Ishikawa (cell line): ENCODE data around the gene ATP23.
A peak's percentile ranks its signal among the peaks of the same experiment; 100 is the strongest.

ENCODE experiments used
- CEBPB ChIP-seq: IDR thresholded peaks from 2 replicates; pipeline ENCODE4 v1.6.1; 2012
- CREB1 ChIP-seq: IDR thresholded peaks from 2 replicates; pipeline ENCODE4 v1.6.1; 2012; ENCODE audit warnings: low read depth
- EGR1 ChIP-seq: IDR thresholded peaks from 2 replicates; pipeline ENCODE4 v1.6.1; 2012
- EP300 ChIP-seq: IDR thresholded peaks from 2 replicates; pipeline ENCODE4 v1.6.1; 2012; ENCODE audit warnings: borderline replicate concordance
- MAX ChIP-seq: IDR thresholded peaks from 2 replicates; pipeline ENCODE4 v1.6.1; 2012
- NFIC ChIP-seq: IDR thresholded peaks from 2 replicates; pipeline ENCODE4 v1.6.1; 2012
- RAD21 ChIP-seq: IDR thresholded peaks from 2 replicates; pipeline ENCODE4 v1.6.1; 2012; ENCODE audit warnings: low read depth
- REST ChIP-seq: IDR thresholded peaks from 2 replicates; pipeline ENCODE4 v1.6.1; 2012; ENCODE audit warnings: low read depth, mild to moderate bottlenecking
- TAF1 ChIP-seq: IDR thresholded peaks from 2 replicates; pipeline ENCODE4 v1.6.1; 2012; ENCODE audit warnings: low read depth, mild to moderate bottlenecking
- TCF12 ChIP-seq: IDR thresholded peaks from 2 replicates; pipeline ENCODE4 v1.6.1; 2012; ENCODE audit warnings: low read depth
- TEAD4 ChIP-seq: IDR thresholded peaks from 2 replicates; pipeline ENCODE4 v1.6.1; 2012
- USF1 ChIP-seq: IDR thresholded peaks from 2 replicates; pipeline ENCODE4 v1.6.1; 2012
- YY1 ChIP-seq: IDR thresholded peaks from 2 replicates; pipeline ENCODE4 v1.6.1; 2012; ENCODE audit warnings: low read depth
- ZBTB7A ChIP-seq: IDR thresholded peaks from 2 replicates; pipeline ENCODE4 v1.6.1; 2012; ENCODE audit warnings: low read depth

The ATP23 gene

GRCh38 chr12:57941165-57941894 is at the start of gene ATP23:
Gene ATP23 (plus strand): TSS chr12:57941567. CDS start chr12:57941702, 135 bp downstream.
- TF ChIP-seq MAX (peak; percentile 83), REST (no peak), USF1 (peak; percentile 13; the same call in 1 of the 2 replicates), CREB1 (no peak), TAF1 (peak; percentile 96), TCF12 (peak; percentile 49; the same call in 1 of the 2 replicates), EGR1 (peak; percentile 74), EP300 (peak; percentile 45; the same call in 1 of the 2 replicates), YY1 (peak; percentile 78), NFIC (peak; percentile 48; the same call in 1 of the 2 replicates), TEAD4 (no peak; the same call in 1 of the 2 replicates)

- TF ChIP-seq MAX (no peak), YY1 (no peak), TCF12 (no peak), CEBPB (no peak)
These were observed 49.0 kb upstream of the ATP23 start for GRCh38 chr12:57892232-57892972.

- TF ChIP-seq YY1 (no peak), ZBTB7A (no peak), TCF12 (peak; percentile 51; the same call in 1 of the 2 replicates), CEBPB (0 out of 2 replicates have a peak, but pooled peaks have one; percentile 9), RAD21 (0 out of 2 replicates have a peak, but pooled peaks have one; percentile 11), NFIC (peak; percentile 87), MAX (no peak), EP300 (no peak), TAF1 (peak; percentile 32; the same call in 1 of the 2 replicates), USF1 (no peak), TEAD4 (0 out of 2 replicates have a peak, but pooled peaks have one; percentile 35)
These were observed 47.7 kb upstream of the ATP23 start for GRCh38 chr12:57893431-57894353.

GRCh38 chr12:57894399-57895292 is 46.7 kb upstream of the ATP23 start:
- TF ChIP-seq ZBTB7A = 0 out of 2 replicates have a peak, but pooled peaks have one; percentile 29
- no peak for TF ChIP-seq CREB1
- TF ChIP-seq REST = no peak
- TF ChIP-seq RAD21 = no peak
- no peak for TF ChIP-seq TAF1
- no peak for TF ChIP-seq NFIC
- no peak for TF ChIP-seq MAX
